Cardiac fibroblast (primary cell): ENCODE results near the gene NDRG3.

Experiments
- DNase-seq, 2 donors: peaks; one replicate each; pipeline versions ENCODE4 v3.0.0 to v3.0.0-alpha.2; 2010; ENCODE audit warnings: low read depth in 2 of 2
- H3K4me3 ChIP-seq, 2 donors: replicated peaks in 1 of 2; 1 replicate in 1 of 2; 2 replicates in 1 of 2; pipeline ENCODE4 v1.5.1; 2011; ENCODE audit warnings: low read depth in 2 of 2, low read length in 2 of 2, mild to moderate bottlenecking in 2 of 2, moderate library complexity in 1 of 2
- CTCF ChIP-seq: IDR thresholded peaks from one replicate; pipeline ENCODE4 v1.5.1; 2011; ENCODE audit warnings: low read depth, mild to moderate bottlenecking, low read length, inconsistent platforms

Gene NDRG3

GRCh38 chr20:36624944-36625324 is 121.0 kb downstream of the NDRG3 start:
- TF ChIP-seq CTCF: no peak

GRCh38 chr20:36624068-36624943 is 121.6 kb downstream of the NDRG3 start:
- no peak overlapping the region for H3K4me3 ChIP-seq
- peak in 1 of 2 donors; percentile 30 for DNase-seq
- no peak for TF ChIP-seq CTCF

More at GRCh38 chr20:36624944-36625324, 121.0 kb downstream of the NDRG3 start:
- H3K4me3 ChIP-seq: no peak overlapping the region
- no peak for DNase-seq

- TF ChIP-seq CTCF: no peak
- H3K4me3 ChIP-seq: no peak overlapping the region
- DNase-seq: no peak
Measured at GRCh38 chr20:36623444-36623843, 122.4 kb downstream of the NDRG3 start.

GRCh38 chr20:36620917-36621316 is 125.0 kb downstream of the NDRG3 start:
- no peak for DNase-seq
- no peak for TF ChIP-seq CTCF
- H3K4me3 ChIP-seq: no peak overlapping the region

- TF ChIP-seq CTCF: no peak
- DNase-seq: no peak
- no peak overlapping the region for H3K4me3 ChIP-seq
Measured at GRCh38 chr20:36614781-36615557, 130.9 kb downstream of the NDRG3 start.

GRCh38 chr20:36613974-36614373 is 131.9 kb downstream of the NDRG3 start:
- TF ChIP-seq CTCF: no peak
- DNase-seq: no peak
- no peak overlapping the region for H3K4me3 ChIP-seq
